ENCODE data around the gene RAD51B.

DNA sequence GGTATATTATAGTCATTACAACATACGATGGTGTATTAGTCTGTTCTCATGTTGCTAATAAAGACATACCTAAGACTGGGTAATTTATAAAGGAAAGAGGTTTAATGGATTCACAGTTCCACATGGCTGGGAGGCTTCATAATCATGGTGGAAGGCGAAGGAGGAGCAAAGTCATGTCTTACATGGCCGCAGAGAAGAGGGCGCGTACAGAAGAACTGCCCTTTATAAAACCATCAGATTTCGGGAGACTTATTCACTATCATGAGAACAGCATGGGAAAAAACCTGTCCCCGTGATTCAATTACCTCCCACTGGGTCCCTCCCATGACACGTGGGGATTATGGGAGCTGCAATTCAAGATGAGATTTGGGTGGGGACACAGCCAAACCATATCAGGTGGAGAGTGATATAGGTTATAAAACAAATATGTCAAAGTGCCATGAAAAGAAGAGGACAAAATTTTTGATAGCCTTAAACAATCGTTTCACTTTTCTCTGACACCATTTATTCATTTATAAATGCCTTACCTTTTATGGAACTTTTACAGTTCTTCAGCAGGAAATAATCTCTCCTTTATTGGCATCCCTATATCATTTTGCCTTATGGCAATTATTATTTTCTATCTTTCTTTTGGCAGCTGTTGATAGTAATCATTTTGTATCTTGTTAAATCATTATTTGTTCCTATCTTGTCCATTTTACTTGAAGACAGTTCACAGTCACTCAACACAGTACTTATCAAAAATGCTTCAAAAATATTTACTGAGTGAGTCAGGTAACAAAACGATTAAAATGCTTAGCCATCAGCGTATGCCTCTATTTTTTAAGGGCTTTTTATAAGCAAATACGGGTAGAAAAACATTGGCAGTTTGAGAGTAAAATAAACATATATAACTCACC lies 196.0 kb downstream of the RAD51B start:
- no peak for TF ChIP-seq POLR2AphosphoS5 (IDR thresholded peaks at IDR 0.05; ENCODE audit: low read depth)
- TF ChIP-seq, protein P1, sequence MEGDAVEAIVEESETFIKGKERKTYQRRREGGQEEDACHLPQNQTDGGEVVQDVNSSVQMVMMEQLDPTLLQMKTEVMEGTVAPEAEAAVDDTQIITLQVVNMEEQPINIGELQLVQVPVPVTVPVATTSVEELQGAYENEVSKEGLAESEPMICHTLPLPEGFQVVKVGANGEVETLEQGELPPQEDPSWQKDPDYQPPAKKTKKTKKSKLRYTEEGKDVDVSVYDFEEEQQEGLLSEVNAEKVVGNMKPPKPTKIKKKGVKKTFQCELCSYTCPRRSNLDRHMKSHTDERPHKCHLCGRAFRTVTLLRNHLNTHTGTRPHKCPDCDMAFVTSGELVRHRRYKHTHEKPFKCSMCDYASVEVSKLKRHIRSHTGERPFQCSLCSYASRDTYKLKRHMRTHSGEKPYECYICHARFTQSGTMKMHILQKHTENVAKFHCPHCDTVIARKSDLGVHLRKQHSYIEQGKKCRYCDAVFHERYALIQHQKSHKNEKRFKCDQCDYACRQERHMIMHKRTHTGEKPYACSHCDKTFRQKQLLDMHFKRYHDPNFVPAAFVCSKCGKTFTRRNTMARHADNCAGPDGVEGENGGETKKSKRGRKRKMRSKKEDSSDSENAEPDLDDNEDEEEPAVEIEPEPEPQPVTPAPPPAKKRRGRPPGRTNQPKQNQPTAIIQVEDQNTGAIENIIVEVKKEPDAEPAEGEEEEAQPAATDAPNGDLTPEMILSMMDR (IDR thresholded peaks at IDR 0.05; ENCODE audit: insufficient read depth, low read length): no peak
- TF ChIP-seq, protein P2, sequence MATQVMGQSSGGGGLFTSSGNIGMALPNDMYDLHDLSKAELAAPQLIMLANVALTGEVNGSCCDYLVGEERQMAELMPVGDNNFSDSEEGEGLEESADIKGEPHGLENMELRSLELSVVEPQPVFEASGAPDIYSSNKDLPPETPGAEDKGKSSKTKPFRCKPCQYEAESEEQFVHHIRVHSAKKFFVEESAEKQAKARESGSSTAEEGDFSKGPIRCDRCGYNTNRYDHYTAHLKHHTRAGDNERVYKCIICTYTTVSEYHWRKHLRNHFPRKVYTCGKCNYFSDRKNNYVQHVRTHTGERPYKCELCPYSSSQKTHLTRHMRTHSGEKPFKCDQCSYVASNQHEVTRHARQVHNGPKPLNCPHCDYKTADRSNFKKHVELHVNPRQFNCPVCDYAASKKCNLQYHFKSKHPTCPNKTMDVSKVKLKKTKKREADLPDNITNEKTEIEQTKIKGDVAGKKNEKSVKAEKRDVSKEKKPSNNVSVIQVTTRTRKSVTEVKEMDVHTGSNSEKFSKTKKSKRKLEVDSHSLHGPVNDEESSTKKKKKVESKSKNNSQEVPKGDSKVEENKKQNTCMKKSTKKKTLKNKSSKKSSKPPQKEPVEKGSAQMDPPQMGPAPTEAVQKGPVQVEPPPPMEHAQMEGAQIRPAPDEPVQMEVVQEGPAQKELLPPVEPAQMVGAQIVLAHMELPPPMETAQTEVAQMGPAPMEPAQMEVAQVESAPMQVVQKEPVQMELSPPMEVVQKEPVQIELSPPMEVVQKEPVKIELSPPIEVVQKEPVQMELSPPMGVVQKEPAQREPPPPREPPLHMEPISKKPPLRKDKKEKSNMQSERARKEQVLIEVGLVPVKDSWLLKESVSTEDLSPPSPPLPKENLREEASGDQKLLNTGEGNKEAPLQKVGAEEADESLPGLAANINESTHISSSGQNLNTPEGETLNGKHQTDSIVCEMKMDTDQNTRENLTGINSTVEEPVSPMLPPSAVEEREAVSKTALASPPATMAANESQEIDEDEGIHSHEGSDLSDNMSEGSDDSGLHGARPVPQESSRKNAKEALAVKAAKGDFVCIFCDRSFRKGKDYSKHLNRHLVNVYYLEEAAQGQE (IDR thresholded peaks at IDR 0.05; ENCODE audit: insufficient replicate concordance, low read depth): no peak

Data from HL-60 (cell line).